OCI-LY3 (cell line): ENCODE measurements around the gene HNRNPUL1.
"Not testable (repeated sequence)": the region's sequence is repeated elsewhere in the genome, so short reads cannot be mapped to it uniquely, and the experiment has no call there.

Experiments used
- EZH2phosphoT487 ChIP-seq: fragments of 200-600 bp; shearing (Covaris generic); IDR thresholded peaks from 2 replicates; pipeline ENCODE4 v1.6.1; 2018; ENCODE audit warnings: antibody characterized with exemption, mixed run types, low read depth
- TF ChIP-seq, protein P1 (sequence below): fragments of 200-600, 300-600 bp; sonication (generic); IDR thresholded peaks from 2 replicates; pipeline ENCODE4 v1.5.1; 2014; ENCODE audit warnings: antibody characterized with exemption, low read length, low read depth

GRCh38 chr19:41229338-41229737 lies 34.8 kb upstream of the HNRNPUL1 start:
- TF ChIP-seq, protein P1, sequence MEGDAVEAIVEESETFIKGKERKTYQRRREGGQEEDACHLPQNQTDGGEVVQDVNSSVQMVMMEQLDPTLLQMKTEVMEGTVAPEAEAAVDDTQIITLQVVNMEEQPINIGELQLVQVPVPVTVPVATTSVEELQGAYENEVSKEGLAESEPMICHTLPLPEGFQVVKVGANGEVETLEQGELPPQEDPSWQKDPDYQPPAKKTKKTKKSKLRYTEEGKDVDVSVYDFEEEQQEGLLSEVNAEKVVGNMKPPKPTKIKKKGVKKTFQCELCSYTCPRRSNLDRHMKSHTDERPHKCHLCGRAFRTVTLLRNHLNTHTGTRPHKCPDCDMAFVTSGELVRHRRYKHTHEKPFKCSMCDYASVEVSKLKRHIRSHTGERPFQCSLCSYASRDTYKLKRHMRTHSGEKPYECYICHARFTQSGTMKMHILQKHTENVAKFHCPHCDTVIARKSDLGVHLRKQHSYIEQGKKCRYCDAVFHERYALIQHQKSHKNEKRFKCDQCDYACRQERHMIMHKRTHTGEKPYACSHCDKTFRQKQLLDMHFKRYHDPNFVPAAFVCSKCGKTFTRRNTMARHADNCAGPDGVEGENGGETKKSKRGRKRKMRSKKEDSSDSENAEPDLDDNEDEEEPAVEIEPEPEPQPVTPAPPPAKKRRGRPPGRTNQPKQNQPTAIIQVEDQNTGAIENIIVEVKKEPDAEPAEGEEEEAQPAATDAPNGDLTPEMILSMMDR: not testable (repeated sequence)
- not testable (repeated sequence) for TF ChIP-seq EZH2phosphoT487
